ENCODE data around the gene XPNPEP2. TPM values are rescaled to one million over a fixed set of nuclear protein-coding genes. Genes with fewer than 3 reads are reported as not detected.

XPNPEP2 gene
- total RNA-seq, 1 donor from 2014 or later: 1.7 TPM

GRCh38 chrX:129755779-129756650 lies 17.2 kb downstream of the XPNPEP2 start:
- Mint-ChIP-seq H3K36me3 (ENCODE audit: low read depth, unreplicated experiment) (no peaks in the 10 kb centered on the region), H3K4me1 (ENCODE audit: unreplicated experiment) (peaks cover 10% of the 10 kb centered on the region), H3K27me3 (ENCODE audit: unreplicated experiment) (peaks cover 5% of the 10 kb centered on the region), H3K27ac (ENCODE audit: unreplicated experiment) (no peak overlapping the region), H3K9me3 (ENCODE audit: unreplicated experiment) (no peaks in the 10 kb centered on the region), H3K4me3 (ENCODE audit: unreplicated experiment) (no peak overlapping the region)
- no peak for TF ChIP-seq CTCF (IDR thresholded peaks at IDR 0.05; ENCODE audit: unreplicated experiment)
- DNase-seq (ENCODE audit: low spot score): no peak

- peaks cover 5% of the 10 kb centered on the region for H3K27me3 Mint-ChIP-seq (ENCODE audit: unreplicated experiment)
- no peaks in the 10 kb centered on the region for H3K9me3 Mint-ChIP-seq (ENCODE audit: unreplicated experiment)
- no peaks in the 10 kb centered on the region for H3K36me3 Mint-ChIP-seq (ENCODE audit: low read depth, unreplicated experiment)
- H3K27ac Mint-ChIP-seq (ENCODE audit: unreplicated experiment): no peak overlapping the region
- no peak for TF ChIP-seq CTCF (IDR thresholded peaks at IDR 0.05; ENCODE audit: unreplicated experiment)
- DNase-seq (ENCODE audit: low spot score): no peak
- no peak overlapping the region for H3K4me3 Mint-ChIP-seq (ENCODE audit: unreplicated experiment)
- peaks cover 3% of the 10 kb centered on the region for H3K4me1 Mint-ChIP-seq (ENCODE audit: unreplicated experiment)
Measured at GRCh38 chrX:129759576-129760061, 20.8 kb downstream of the XPNPEP2 start.

- H3K27me3 Mint-ChIP-seq (ENCODE audit: unreplicated experiment): peaks cover 3% of the 10 kb centered on the region
Measured at GRCh38 chrX:129760155-129760554, 21.4 kb downstream of the XPNPEP2 start.

GRCh38 chrX:129760981-129761380 lies 22.2 kb downstream of the XPNPEP2 start:
- Mint-ChIP-seq H3K36me3 (ENCODE audit: low read depth, unreplicated experiment) (no peaks in the 10 kb centered on the region), H3K9me3 (ENCODE audit: unreplicated experiment) (no peaks in the 10 kb centered on the region), H3K27me3 (ENCODE audit: unreplicated experiment) (peaks cover 3% of the 10 kb centered on the region), H3K4me1 (ENCODE audit: unreplicated experiment) (peaks cover 3% of the 10 kb centered on the region), H3K27ac (ENCODE audit: unreplicated experiment) (no peak overlapping the region), H3K4me3 (ENCODE audit: unreplicated experiment) (no peak overlapping the region)
- TF ChIP-seq CTCF (IDR thresholded peaks at IDR 0.05; ENCODE audit: unreplicated experiment): no peak
- DNase-seq (ENCODE audit: low spot score): no peak

More at GRCh38 chrX:129760155-129760554, 21.4 kb downstream of the XPNPEP2 start:
- TF ChIP-seq CTCF (IDR thresholded peaks at IDR 0.05; ENCODE audit: unreplicated experiment): no peak
- no peaks in the 10 kb centered on the region for H3K36me3 Mint-ChIP-seq (ENCODE audit: low read depth, unreplicated experiment)
- H3K4me1 Mint-ChIP-seq (ENCODE audit: unreplicated experiment): peaks cover 3% of the 10 kb centered on the region
- H3K4me3 Mint-ChIP-seq (ENCODE audit: unreplicated experiment): no peak overlapping the region
- H3K9me3 Mint-ChIP-seq (ENCODE audit: unreplicated experiment): no peaks in the 10 kb centered on the region
- DNase-seq (ENCODE audit: low spot score): no peak
- no peak overlapping the region for H3K27ac Mint-ChIP-seq (ENCODE audit: unreplicated experiment)

- H3K4me3 Mint-ChIP-seq (ENCODE audit: unreplicated experiment): no peak overlapping the region
- DNase-seq (ENCODE audit: low spot score): no peak
- H3K9me3 Mint-ChIP-seq (ENCODE audit: unreplicated experiment): no peaks in the 10 kb centered on the region
- no peaks in the 10 kb centered on the region for H3K36me3 Mint-ChIP-seq (ENCODE audit: low read depth, unreplicated experiment)
- peaks cover 3% of the 10 kb centered on the region for H3K27me3 Mint-ChIP-seq (ENCODE audit: unreplicated experiment)
- H3K4me1 Mint-ChIP-seq (ENCODE audit: unreplicated experiment): peaks cover 3% of the 10 kb centered on the region
- no peak for TF ChIP-seq CTCF (IDR thresholded peaks at IDR 0.05; ENCODE audit: unreplicated experiment)
- no peak overlapping the region for H3K27ac Mint-ChIP-seq (ENCODE audit: unreplicated experiment)
Measured at GRCh38 chrX:129761596-129761995, 22.8 kb downstream of the XPNPEP2 start.

Data from endothelial cell (in vitro differentiated cells).